ENCODE results near the gene NACC2. TPM values are rescaled to one million over a fixed set of nuclear protein-coding genes. Genes with fewer than 3 reads are reported as not detected.
A peak's percentile ranks its signal among the peaks of the same experiment; 100 is the strongest.

NACC2 gene
- total and polyA plus RNA-seq, 2 donors (not counting 3 experiments of a cell fraction or from before 2014, with no cell fraction given) = 15.8 to 27.1 TPM

- dilution Hi-C loops (cut with MboI; ENCODE audit: extremely low pct_ligation_motif_present, low sequenced_read_pairs) (no loop called here), intact Hi-C loops (cut with micrococcal nuclease) (no loop called here)
- no peak for TF ChIP-seq POLR2AphosphoS5 (IDR thresholded peaks at IDR 0.05; ENCODE audit: insufficient read depth, low read depth, low read length)
- no peak for TF ChIP-seq EZH2 (IDR thresholded peaks at IDR 0.05; ENCODE audit: borderline replicate concordance, low read depth, low read length, severe bottlenecking)
- no peak for TF ChIP-seq GATA2 (IDR thresholded peaks at IDR 0.05; ENCODE audit: insufficient read depth, insufficient read length, low read depth, low read length)
- no peak for TF ChIP-seq MAX (IDR thresholded peaks at IDR 0.05; ENCODE audit: insufficient read depth, insufficient read length)
- TF ChIP-seq FOS (IDR thresholded peaks at IDR 0.05; ENCODE audit: borderline replicate concordance, insufficient read depth, low read length) = no peak
- no peaks in the 10 kb centered on the region for H3K4me1 ChIP-seq (ENCODE audit: control insufficient read depth, extremely low read depth, insufficient read depth, low read length)
- H3K9me1 ChIP-seq (replicated peaks; ENCODE audit: control insufficient read depth, extremely low read depth, insufficient read depth, low read length) = no peaks in the 10 kb centered on the region
- H3K4me3 ChIP-seq (replicated peaks in 1 of 3; ENCODE audit: insufficient read depth in 1 of 3, low read depth in 1 of 3, low read length in 3 of 3) = no peak overlapping the region
- ChIA-PET CTCF (interaction anchor here (0.8 to 3.1 kb wide), 4 partner anchors 75 to 139 kb away, joined by 3 to 11 read pairs (median 6); no protein-coding TSS in a partner anchor), POLR2A (no interaction called here)
- H3K4me2 ChIP-seq (ENCODE audit: insufficient read depth, low read length) = no peak overlapping the region
- no peaks in the 10 kb centered on the region for H4K20me1 ChIP-seq (replicated peaks; ENCODE audit: control insufficient read depth, extremely low read depth, insufficient read depth, low read length)
- H3K9me3 ChIP-seq (replicated peaks; ENCODE audit: control insufficient read depth, insufficient read depth, low read length) = no peaks in the 10 kb centered on the region
- no peak overlapping the region for H2AFZ ChIP-seq (ENCODE audit: low read depth, low read length)
- no TSS peak for BruUV-seq (replicated peaks)
- H3K36me3 ChIP-seq (ENCODE audit: control insufficient read depth in 2 of 2, extremely low read depth in 1 of 2, insufficient read depth in 2 of 2, low read length in 2 of 2) = no peaks in the 10 kb centered on the region
- no peak overlapping the region for H3K27ac ChIP-seq (ENCODE audit: insufficient read depth, low read depth, low read length)
- H3K79me2 ChIP-seq (ENCODE audit: control insufficient read depth, insufficient read depth, low read length) = no peaks in the 10 kb centered on the region
- H3K9ac ChIP-seq (replicated peaks; ENCODE audit: extremely low read depth, insufficient read depth, low read length) = no peak overlapping the region
- DNase-seq (ENCODE audit: low read depth, low spot score) = no peak
- peaks cover 0 to 2% of the 10 kb centered on the region in 2 experiments for H3K27me3 ChIP-seq (ENCODE audit: control insufficient read depth in 2 of 2, insufficient read depth in 2 of 2, low read length in 2 of 2)
- no peak for FAIRE-seq
These were observed 49.4 kb upstream of the NACC2 start for GRCh38 chr9:136144450-136144849.

GRCh38 chr9:136143215-136144001, 48.3 kb upstream of the NACC2 start:
- no TSS peak for BruUV-seq (replicated peaks)

More at GRCh38 chr9:136143215-136144001, 48.3 kb upstream of the NACC2 start:
- Histone ChIP-seq H2AFZ (ENCODE audit: low read depth, low read length) (no peak overlapping the region), H3K79me2 (ENCODE audit: control insufficient read depth, insufficient read depth, low read length) (no peaks in the 10 kb centered on the region), H3K27me3 (ENCODE audit: control insufficient read depth in 2 of 2, insufficient read depth in 2 of 2, low read length in 2 of 2) (peaks cover 1 to 2% of the 10 kb centered on the region in 2 experiments), H3K9me1 (replicated peaks; ENCODE audit: control insufficient read depth, extremely low read depth, insufficient read depth, low read length) (no peaks in the 10 kb centered on the region), H3K9me3 (replicated peaks; ENCODE audit: control insufficient read depth, insufficient read depth, low read length) (no peaks in the 10 kb centered on the region), H3K27ac (ENCODE audit: insufficient read depth, low read depth, low read length) (no peak overlapping the region), H3K4me2 (ENCODE audit: insufficient read depth, low read length) (no peak overlapping the region), H3K4me1 (ENCODE audit: control insufficient read depth, extremely low read depth, insufficient read depth, low read length) (no peaks in the 10 kb centered on the region), H3K4me3 (replicated peaks in 1 of 3; ENCODE audit: insufficient read depth in 1 of 3, low read depth in 1 of 3, low read length in 3 of 3) (no peak overlapping the region), H3K9ac (replicated peaks; ENCODE audit: extremely low read depth, insufficient read depth, low read length) (no peak overlapping the region), H4K20me1 (replicated peaks; ENCODE audit: control insufficient read depth, extremely low read depth, insufficient read depth, low read length) (no peaks in the 10 kb centered on the region), H3K36me3 (ENCODE audit: control insufficient read depth in 2 of 2, extremely low read depth in 1 of 2, insufficient read depth in 2 of 2, low read length in 2 of 2) (no peaks in the 10 kb centered on the region)
- FAIRE-seq (no peak), DNase-seq (ENCODE audit: low read depth, low spot score) (peak; percentile 57)
- POLR2A ChIA-PET = no interaction called here
- intact Hi-C loops (cut with micrococcal nuclease) (loop anchor here (1.0 kb wide), 2 partner anchors 83 to 140 kb away; no protein-coding TSS in a partner anchor), dilution Hi-C loops (cut with MboI; ENCODE audit: extremely low pct_ligation_motif_present, low sequenced_read_pairs) (no loop called here)
- TF ChIP-seq GATA2 (IDR thresholded peaks at IDR 0.05; ENCODE audit: insufficient read depth, insufficient read length, low read depth, low read length) = no peak
- TF ChIP-seq MYC (IDR thresholded peaks at IDR 0.05; ENCODE audit: low read depth, low read length) = no peak
- peak; percentile 45 to 73 for TF ChIP-seq CTCF (IDR thresholded peaks at IDR 0.05; ENCODE audit: extremely low read depth in 1 of 2, insufficient read depth in 1 of 2, low read depth in 1 of 2, low read length in 2 of 2)
- CTCF ChIA-PET = interaction anchor here (0.6 to 3.1 kb wide), 5 partner anchors 10 to 140 kb away, joined by 3 to 11 read pairs (median 4); no protein-coding TSS in a partner anchor
